Ishikawa (cell line): ENCODE results near the gene STYK1.

Experiments
- CEBPB ChIP-seq: IDR thresholded peaks from 2 replicates; pipeline ENCODE4 v1.6.1; 2012
- CREB1 ChIP-seq: IDR thresholded peaks from 2 replicates; pipeline ENCODE4 v1.6.1; 2012; ENCODE audit warnings: low read depth
- EGR1 ChIP-seq: IDR thresholded peaks from 2 replicates; pipeline ENCODE4 v1.6.1; 2012
- EP300 ChIP-seq: IDR thresholded peaks from 2 replicates; pipeline ENCODE4 v1.6.1; 2012; ENCODE audit warnings: borderline replicate concordance
- FOXM1 ChIP-seq: IDR thresholded peaks from 2 replicates; pipeline ENCODE4 v1.6.1; 2012; ENCODE audit warnings: low read depth, borderline replicate concordance
- MAX ChIP-seq: IDR thresholded peaks from 2 replicates; pipeline ENCODE4 v1.6.1; 2012
- NFIC ChIP-seq: IDR thresholded peaks from 2 replicates; pipeline ENCODE4 v1.6.1; 2012
- RAD21 ChIP-seq: IDR thresholded peaks from 2 replicates; pipeline ENCODE4 v1.6.1; 2012; ENCODE audit warnings: low read depth
- REST ChIP-seq: IDR thresholded peaks from 2 replicates; pipeline ENCODE4 v1.6.1; 2012; ENCODE audit warnings: low read depth, mild to moderate bottlenecking
- TAF1 ChIP-seq: IDR thresholded peaks from 2 replicates; pipeline ENCODE4 v1.6.1; 2012; ENCODE audit warnings: low read depth, mild to moderate bottlenecking
- TCF12 ChIP-seq: IDR thresholded peaks from 2 replicates; pipeline ENCODE4 v1.6.1; 2012; ENCODE audit warnings: low read depth
- TEAD4 ChIP-seq: IDR thresholded peaks from 2 replicates; pipeline ENCODE4 v1.6.1; 2012
- YY1 ChIP-seq: IDR thresholded peaks from 2 replicates; pipeline ENCODE4 v1.6.1; 2012; ENCODE audit warnings: low read depth
- ZBTB7A ChIP-seq: IDR thresholded peaks from 2 replicates; pipeline ENCODE4 v1.6.1; 2012; ENCODE audit warnings: low read depth
- TF ChIP-seq, protein P1 (sequence below): IDR thresholded peaks from 2 replicates; pipeline ENCODE4 v1.6.1; 2012

STYK1 gene

DNA sequence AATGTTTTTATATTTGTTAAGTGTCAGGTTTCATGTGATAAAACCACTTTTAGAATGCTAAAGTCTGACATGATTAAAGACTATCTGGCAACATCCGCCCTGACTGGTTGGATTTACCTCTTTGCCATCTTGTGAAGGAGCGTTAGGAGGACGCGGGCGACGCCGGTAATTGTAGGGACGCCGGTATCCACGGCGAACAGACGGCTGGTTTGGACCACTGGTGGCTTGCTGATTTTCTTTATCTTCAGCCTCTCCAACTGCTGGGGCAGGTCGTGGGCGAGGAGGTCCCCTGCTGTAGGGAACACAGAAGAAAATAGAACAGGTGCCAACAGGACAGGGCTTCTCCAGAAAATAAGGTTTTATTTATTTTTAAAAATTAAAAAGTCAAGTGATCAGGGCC, 28.0 kb upstream of the STYK1 start:
- no peak for TF ChIP-seq CEBPB
- no peak for TF ChIP-seq EGR1
- TF ChIP-seq TAF1: no peak
- no peak for TF ChIP-seq MAX
- no peak for TF ChIP-seq TEAD4
- no peak for TF ChIP-seq ZBTB7A
- no peak for TF ChIP-seq REST
- no peak for TF ChIP-seq YY1
- TF ChIP-seq FOXM1: no peak

- TF ChIP-seq TCF12: no peak
- no peak for TF ChIP-seq ZBTB7A
- TF ChIP-seq EGR1: no peak
- no peak for TF ChIP-seq TAF1
- TF ChIP-seq NFIC: no peak
- TF ChIP-seq, protein P1, sequence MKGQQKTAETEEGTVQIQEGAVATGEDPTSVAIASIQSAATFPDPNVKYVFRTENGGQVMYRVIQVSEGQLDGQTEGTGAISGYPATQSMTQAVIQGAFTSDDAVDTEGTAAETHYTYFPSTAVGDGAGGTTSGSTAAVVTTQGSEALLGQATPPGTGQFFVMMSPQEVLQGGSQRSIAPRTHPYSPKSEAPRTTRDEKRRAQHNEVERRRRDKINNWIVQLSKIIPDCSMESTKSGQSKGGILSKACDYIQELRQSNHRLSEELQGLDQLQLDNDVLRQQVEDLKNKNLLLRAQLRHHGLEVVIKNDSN: no peak
- no peak for TF ChIP-seq TEAD4
- no peak for TF ChIP-seq MAX
- TF ChIP-seq EP300: no peak
- no peak for TF ChIP-seq RAD21
- TF ChIP-seq CEBPB: no peak
- no peak for TF ChIP-seq CREB1
- no peak for TF ChIP-seq REST
- no peak for TF ChIP-seq YY1
- no peak for TF ChIP-seq FOXM1
Observed at GRCh38 chr12:10701131-10701681, 27.4 kb upstream of the STYK1 start.

- TF ChIP-seq REST (no peak), EP300 (no peak), ZBTB7A (no peak), MAX (no peak), RAD21 (no peak), TEAD4 (no peak), TAF1 (no peak), CREB1 (no peak), FOXM1 (no peak), EGR1 (no peak), YY1 (no peak)
- TF ChIP-seq, protein P1: no peak
Observed at GRCh38 chr12:10700581-10700980, 26.7 kb upstream of the STYK1 start.

DNA sequence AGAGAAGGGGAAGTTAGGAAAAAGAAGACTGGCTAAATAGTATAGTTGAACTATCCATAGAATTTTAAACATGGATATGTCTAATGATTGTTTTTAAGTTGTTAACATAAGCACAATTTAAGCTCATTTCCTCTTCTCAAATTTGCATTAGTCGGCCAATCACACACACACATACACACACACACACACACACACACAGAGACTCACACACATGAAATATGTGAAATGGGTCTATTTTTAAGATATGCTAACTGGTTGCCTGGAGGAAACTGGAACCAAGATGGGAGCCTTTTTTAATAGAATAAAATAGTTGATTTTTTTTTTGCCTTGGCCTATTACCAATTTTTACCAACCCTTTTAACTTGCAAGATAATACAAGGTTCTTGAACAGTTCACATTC, 24.0 kb upstream of the STYK1 start:
- TF ChIP-seq REST (no peak), TEAD4 (no peak), MAX (no peak), TAF1 (no peak), FOXM1 (no peak), CREB1 (no peak), CEBPB (no peak), NFIC (no peak), EGR1 (no peak), TCF12 (no peak)
